EH (cell line): ENCODE measurements around the gene UBXN10.

Source experiments
- DNase-seq: peaks from one replicate; pipeline ENCODE4 v3.0.0-alpha.2; 2015; ENCODE audit warnings: low read depth

UBXN10 gene

GRCh38 chr1:20240012-20240411 lies 54.1 kb downstream of the UBXN10 start:
- no peak for DNase-seq

GRCh38 chr1:20242890-20243479 lies 57.1 kb downstream of the UBXN10 start:
- DNase-seq = no peak
